Ishikawa (cell line): ENCODE data around the gene PTPRU.

Experiments used
- CEBPB ChIP-seq: IDR thresholded peaks from 2 replicates; pipeline ENCODE4 v1.6.1; 2012
- CREB1 ChIP-seq: IDR thresholded peaks from 2 replicates; pipeline ENCODE4 v1.6.1; 2012; ENCODE audit warnings: low read depth
- EGR1 ChIP-seq: IDR thresholded peaks from 2 replicates; pipeline ENCODE4 v1.6.1; 2012
- EP300 ChIP-seq: IDR thresholded peaks from 2 replicates; pipeline ENCODE4 v1.6.1; 2012; ENCODE audit warnings: borderline replicate concordance
- FOXM1 ChIP-seq: IDR thresholded peaks from 2 replicates; pipeline ENCODE4 v1.6.1; 2012; ENCODE audit warnings: low read depth, borderline replicate concordance
- NFIC ChIP-seq: IDR thresholded peaks from 2 replicates; pipeline ENCODE4 v1.6.1; 2012
- RAD21 ChIP-seq: IDR thresholded peaks from 2 replicates; pipeline ENCODE4 v1.6.1; 2012; ENCODE audit warnings: low read depth
- TAF1 ChIP-seq: IDR thresholded peaks from 2 replicates; pipeline ENCODE4 v1.6.1; 2012; ENCODE audit warnings: low read depth, mild to moderate bottlenecking
- TCF12 ChIP-seq: IDR thresholded peaks from 2 replicates; pipeline ENCODE4 v1.6.1; 2012; ENCODE audit warnings: low read depth
- TEAD4 ChIP-seq: IDR thresholded peaks from 2 replicates; pipeline ENCODE4 v1.6.1; 2012
- YY1 ChIP-seq: IDR thresholded peaks from 2 replicates; pipeline ENCODE4 v1.6.1; 2012; ENCODE audit warnings: low read depth
- ZBTB7A ChIP-seq: IDR thresholded peaks from 2 replicates; pipeline ENCODE4 v1.6.1; 2012; ENCODE audit warnings: low read depth
- TF ChIP-seq, protein P1 (sequence below): IDR thresholded peaks from 2 replicates; pipeline ENCODE4 v1.6.1; 2012; ENCODE audit warnings: low read depth, mild to moderate bottlenecking
- TF ChIP-seq, protein P2 (sequence below): IDR thresholded peaks from 2 replicates; pipeline ENCODE4 v1.6.1; 2012
- TF ChIP-seq, protein P3 (sequence below): IDR thresholded peaks from 2 replicates; pipeline ENCODE4 v1.6.1; 2012

The PTPRU gene

DNA sequence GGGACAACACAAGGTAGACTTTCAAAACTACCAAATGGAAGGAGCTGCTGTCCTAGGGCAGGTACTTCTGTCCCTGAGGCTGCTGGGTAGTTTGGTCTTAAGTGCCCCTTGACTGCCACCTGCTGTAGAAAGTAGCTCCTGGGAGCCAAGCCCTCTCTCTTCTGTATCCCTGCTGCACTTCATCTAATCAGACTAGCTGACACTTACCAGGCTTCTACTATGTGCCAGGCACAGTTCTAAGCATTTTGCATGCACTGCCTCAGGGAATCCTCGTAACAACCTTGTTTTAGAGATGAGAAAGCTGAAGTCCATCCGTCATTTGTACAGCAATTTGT is 38.8 kb upstream of the PTPRU start:
- no peak for TF ChIP-seq CREB1
- TF ChIP-seq RAD21 = peak; percentile 55
- TF ChIP-seq, protein P1, sequence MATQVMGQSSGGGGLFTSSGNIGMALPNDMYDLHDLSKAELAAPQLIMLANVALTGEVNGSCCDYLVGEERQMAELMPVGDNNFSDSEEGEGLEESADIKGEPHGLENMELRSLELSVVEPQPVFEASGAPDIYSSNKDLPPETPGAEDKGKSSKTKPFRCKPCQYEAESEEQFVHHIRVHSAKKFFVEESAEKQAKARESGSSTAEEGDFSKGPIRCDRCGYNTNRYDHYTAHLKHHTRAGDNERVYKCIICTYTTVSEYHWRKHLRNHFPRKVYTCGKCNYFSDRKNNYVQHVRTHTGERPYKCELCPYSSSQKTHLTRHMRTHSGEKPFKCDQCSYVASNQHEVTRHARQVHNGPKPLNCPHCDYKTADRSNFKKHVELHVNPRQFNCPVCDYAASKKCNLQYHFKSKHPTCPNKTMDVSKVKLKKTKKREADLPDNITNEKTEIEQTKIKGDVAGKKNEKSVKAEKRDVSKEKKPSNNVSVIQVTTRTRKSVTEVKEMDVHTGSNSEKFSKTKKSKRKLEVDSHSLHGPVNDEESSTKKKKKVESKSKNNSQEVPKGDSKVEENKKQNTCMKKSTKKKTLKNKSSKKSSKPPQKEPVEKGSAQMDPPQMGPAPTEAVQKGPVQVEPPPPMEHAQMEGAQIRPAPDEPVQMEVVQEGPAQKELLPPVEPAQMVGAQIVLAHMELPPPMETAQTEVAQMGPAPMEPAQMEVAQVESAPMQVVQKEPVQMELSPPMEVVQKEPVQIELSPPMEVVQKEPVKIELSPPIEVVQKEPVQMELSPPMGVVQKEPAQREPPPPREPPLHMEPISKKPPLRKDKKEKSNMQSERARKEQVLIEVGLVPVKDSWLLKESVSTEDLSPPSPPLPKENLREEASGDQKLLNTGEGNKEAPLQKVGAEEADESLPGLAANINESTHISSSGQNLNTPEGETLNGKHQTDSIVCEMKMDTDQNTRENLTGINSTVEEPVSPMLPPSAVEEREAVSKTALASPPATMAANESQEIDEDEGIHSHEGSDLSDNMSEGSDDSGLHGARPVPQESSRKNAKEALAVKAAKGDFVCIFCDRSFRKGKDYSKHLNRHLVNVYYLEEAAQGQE = no peak

DNA sequence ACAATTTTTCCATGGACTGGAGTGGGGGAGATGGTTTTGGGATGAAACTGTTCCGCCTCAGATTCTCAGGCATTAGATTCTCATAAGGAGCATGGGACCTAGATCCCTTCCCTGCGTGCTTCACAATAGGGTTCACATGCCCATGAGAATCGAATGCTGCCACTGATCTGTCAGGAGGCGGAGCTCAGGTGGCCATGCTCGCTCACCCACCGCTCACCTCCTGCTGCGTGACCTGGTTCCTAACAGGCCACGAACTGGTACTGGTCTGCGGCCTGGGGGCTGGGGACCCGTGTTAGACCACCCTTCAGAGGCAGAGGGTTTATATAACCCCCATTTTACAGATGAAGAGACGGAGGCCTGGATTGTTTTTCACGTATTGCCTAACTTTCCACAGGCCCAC is 38.3 kb upstream of the PTPRU start:
- no peak for TF ChIP-seq FOXM1
- no peak for TF ChIP-seq TCF12
- no peak for TF ChIP-seq YY1
- TF ChIP-seq, protein P2, sequence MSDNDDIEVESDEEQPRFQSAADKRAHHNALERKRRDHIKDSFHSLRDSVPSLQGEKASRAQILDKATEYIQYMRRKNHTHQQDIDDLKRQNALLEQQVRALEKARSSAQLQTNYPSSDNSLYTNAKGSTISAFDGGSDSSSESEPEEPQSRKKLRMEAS = no peak
- no peak for TF ChIP-seq EGR1
- TF ChIP-seq, protein P3, sequence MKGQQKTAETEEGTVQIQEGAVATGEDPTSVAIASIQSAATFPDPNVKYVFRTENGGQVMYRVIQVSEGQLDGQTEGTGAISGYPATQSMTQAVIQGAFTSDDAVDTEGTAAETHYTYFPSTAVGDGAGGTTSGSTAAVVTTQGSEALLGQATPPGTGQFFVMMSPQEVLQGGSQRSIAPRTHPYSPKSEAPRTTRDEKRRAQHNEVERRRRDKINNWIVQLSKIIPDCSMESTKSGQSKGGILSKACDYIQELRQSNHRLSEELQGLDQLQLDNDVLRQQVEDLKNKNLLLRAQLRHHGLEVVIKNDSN = no peak
- no peak for TF ChIP-seq EP300
- no peak for TF ChIP-seq ZBTB7A
- TF ChIP-seq TAF1 = no peak
- TF ChIP-seq CEBPB = no peak
- no peak for TF ChIP-seq RAD21
- TF ChIP-seq, protein P1 = no peak
- TF ChIP-seq TEAD4 = no peak

DNA sequence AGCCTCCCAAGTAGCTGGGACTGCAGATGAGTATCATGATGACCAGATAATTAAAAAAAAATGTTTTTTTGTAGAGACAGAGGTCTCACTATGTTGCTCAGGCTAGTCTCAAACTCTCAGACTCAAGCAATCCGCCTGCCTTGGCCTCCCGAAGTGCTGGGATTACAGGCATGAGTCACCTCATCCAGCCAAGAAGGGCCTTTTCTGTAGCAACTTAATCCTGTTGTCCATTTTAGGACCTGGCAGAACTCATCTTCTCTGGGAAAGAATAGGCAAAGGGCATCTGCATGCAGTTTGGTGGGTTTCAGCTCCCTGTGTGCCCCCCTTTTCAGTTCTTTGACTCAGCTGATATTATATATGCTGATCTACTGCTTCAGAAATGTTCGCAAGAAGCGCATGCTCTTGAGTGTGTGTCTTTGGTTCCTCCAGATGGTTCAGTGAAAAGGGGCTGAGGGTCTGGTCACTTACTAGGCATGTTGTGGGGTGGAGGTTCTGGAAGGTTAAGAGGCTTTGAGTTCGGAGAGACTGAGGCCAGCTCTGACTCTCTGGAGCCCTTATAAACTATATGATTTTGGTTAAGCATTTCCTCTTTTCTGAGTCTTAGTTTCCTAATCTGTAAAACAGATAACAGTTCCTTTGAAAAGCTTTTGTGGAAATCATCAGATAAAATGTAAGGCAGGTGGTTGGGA is 35.3 kb upstream of the PTPRU start:
- no peak for TF ChIP-seq TEAD4
- no peak for TF ChIP-seq RAD21
- no peak for TF ChIP-seq TAF1
- TF ChIP-seq NFIC = no peak
- TF ChIP-seq, protein P2 = no peak
- no peak for TF ChIP-seq CREB1
- TF ChIP-seq CEBPB = no peak
- no peak for TF ChIP-seq EP300
- no peak for TF ChIP-seq TCF12

DNA sequence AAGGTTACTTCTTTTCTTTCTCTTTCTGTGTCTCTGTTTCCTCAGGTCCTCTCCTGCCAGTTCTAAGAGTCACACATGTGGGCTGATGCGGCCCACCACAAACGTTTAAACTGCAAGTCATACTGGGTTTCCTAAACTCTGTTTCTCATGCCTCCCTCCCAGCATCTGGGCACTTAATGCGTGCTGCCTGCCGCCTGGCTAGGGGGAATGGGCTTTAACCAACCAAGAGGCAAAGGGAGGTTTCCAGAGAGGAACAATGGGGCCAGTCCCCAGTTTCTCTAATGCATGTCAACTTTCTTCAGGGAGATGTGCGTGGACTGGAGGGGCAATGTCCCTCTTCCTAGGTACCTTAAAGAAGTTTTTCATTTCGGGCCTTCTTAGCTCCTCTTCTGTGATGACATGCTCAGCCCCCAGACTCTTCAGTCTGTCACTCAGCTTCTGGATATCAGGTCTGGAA is 34.7 kb upstream of the PTPRU start:
- TF ChIP-seq FOXM1 (no peak), CEBPB (no peak)

DNA sequence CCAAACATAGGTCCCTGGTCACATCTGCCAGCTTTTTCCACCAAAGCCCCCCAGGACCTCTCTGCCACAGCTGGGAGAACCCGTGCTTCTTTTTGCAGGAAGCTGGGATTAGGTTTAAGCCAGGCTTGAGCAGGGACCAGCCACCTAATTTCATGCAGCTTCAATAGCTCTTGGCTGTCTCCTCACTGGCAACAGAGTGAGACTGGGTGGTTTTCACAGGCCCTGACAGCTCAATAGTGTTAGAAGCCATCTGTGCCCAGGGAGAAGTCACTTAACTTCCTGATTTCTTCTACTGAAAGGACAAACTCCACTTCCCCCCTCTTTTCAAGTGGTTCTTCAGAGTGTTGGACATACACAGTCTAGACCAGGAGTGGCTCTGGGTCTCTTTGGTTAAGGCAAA is 34.3 kb upstream of the PTPRU start:
- no peak for TF ChIP-seq EGR1
- no peak for TF ChIP-seq TAF1
- TF ChIP-seq YY1 = no peak
- TF ChIP-seq TCF12 = no peak
- TF ChIP-seq RAD21 = no peak
- no peak for TF ChIP-seq TEAD4
- TF ChIP-seq ZBTB7A = no peak
- no peak for TF ChIP-seq EP300
- no peak for TF ChIP-seq FOXM1
- TF ChIP-seq CEBPB = no peak
- TF ChIP-seq CREB1 = no peak
- TF ChIP-seq, protein P2 = no peak
- TF ChIP-seq, protein P3 = no peak
- TF ChIP-seq, protein P1 = no peak
- TF ChIP-seq NFIC = no peak
